NCI-H2171 treated with DMSO at 0.1 percent for 48 hours (cell line): ENCODE results near the gene TRIO.
A peak's percentile ranks its signal among the peaks of the same experiment; 100 is the strongest.

Experiments used
- DNase-seq: peaks from one replicate; lab custom pipeline; 2025; lab: John Stamatoyannopoulos, UW

TRIO gene

GRCh38 chr5:14226554-14226953 is 83.4 kb downstream of the TRIO start:
- DNase-seq = no peak

GRCh38 chr5:14226992-14227391 is 83.8 kb downstream of the TRIO start:
- DNase-seq = no peak

GRCh38 chr5:14227513-14227912 is 84.4 kb downstream of the TRIO start:
- DNase-seq = peak; percentile 47

- DNase-seq = no peak
These were observed 85.1 kb downstream of the TRIO start for GRCh38 chr5:14228219-14228618.

- no peak for DNase-seq
These were observed 86.0 kb downstream of the TRIO start for GRCh38 chr5:14229181-14229580.

GRCh38 chr5:14229734-14230133 is 86.6 kb downstream of the TRIO start:
- DNase-seq = no peak

- DNase-seq = no peak
These were observed 88.0 kb downstream of the TRIO start for GRCh38 chr5:14231156-14231555.

- no peak for DNase-seq
These were observed 88.7 kb downstream of the TRIO start for GRCh38 chr5:14231890-14232289.

GRCh38 chr5:14234204-14234603 is 91.1 kb downstream of the TRIO start:
- DNase-seq = no peak

- DNase-seq = no peak
These were observed 92.7 kb downstream of the TRIO start for GRCh38 chr5:14235872-14236271.

GRCh38 chr5:14236757-14237156 is 93.6 kb downstream of the TRIO start:
- peak; percentile 66 for DNase-seq

GRCh38 chr5:14237317-14238086 is 94.4 kb downstream of the TRIO start:
- no peak for DNase-seq

GRCh38 chr5:14238272-14238671 is 95.1 kb downstream of the TRIO start:
- peak; percentile 62 for DNase-seq

GRCh38 chr5:14239404-14239803 is 96.3 kb downstream of the TRIO start:
- no peak for DNase-seq

GRCh38 chr5:14239951-14240350 is 96.8 kb downstream of the TRIO start:
- no peak for DNase-seq

- DNase-seq = peak; percentile 82
These were observed 97.2 kb downstream of the TRIO start for GRCh38 chr5:14240359-14240758.

- no peak for DNase-seq
These were observed 98.0 kb downstream of the TRIO start for GRCh38 chr5:14241141-14241540.

GRCh38 chr5:14242447-14242846 is 99.3 kb downstream of the TRIO start:
- no peak for DNase-seq

- DNase-seq = no peak
These were observed 99.8 kb downstream of the TRIO start for GRCh38 chr5:14242871-14243383.

- DNase-seq = no peak
These were observed 100.6 kb downstream of the TRIO start for GRCh38 chr5:14243766-14244165.

GRCh38 chr5:14244721-14245120 is 101.6 kb downstream of the TRIO start:
- DNase-seq = no peak

- no peak for DNase-seq
These were observed 102.2 kb downstream of the TRIO start for GRCh38 chr5:14245132-14245925.
